Fibroblast of lung (primary cell): ENCODE measurements around the gene MAPK4. TPM values are rescaled to one million over a fixed set of nuclear protein-coding genes. Genes with fewer than 3 reads are reported as not detected.

Experiments used
- DNase-seq, 2 donors: peaks; one replicate each; pipeline versions ENCODE4 v3.0.0 to v3.0.0-alpha.2; 2010; ENCODE audit warnings: low read depth in 2 of 2
- H2AFZ ChIP-seq: 2 replicates; pipeline ENCODE4 v1.5.1; 2012; ENCODE audit warnings: low read length, control low read depth, inconsistent platforms
- H3K27ac ChIP-seq: 2 replicates; pipeline ENCODE4 v1.5.1; 2011; ENCODE audit warnings: low read length, control low read depth; ENCODE audit not compliant: insufficient read depth
- H3K27me3 ChIP-seq: 2 replicates; pipeline ENCODE4 v1.5.1; 2011; ENCODE audit warnings: mild to moderate bottlenecking, low read length; ENCODE audit not compliant: control insufficient read depth, insufficient read depth
- H3K36me3 ChIP-seq: 2 replicates; pipeline ENCODE4 v1.5.1; 2011; ENCODE audit warnings: low read length; ENCODE audit not compliant: control insufficient read depth, insufficient read depth
- H3K4me1 ChIP-seq: 2 replicates; pipeline ENCODE4 v1.5.1; 2011; ENCODE audit warnings: low read length; ENCODE audit not compliant: control insufficient read depth, insufficient read depth; ENCODE audit errors: extremely low read depth
- H3K4me2 ChIP-seq: 2 replicates; pipeline ENCODE4 v1.5.1; 2011; ENCODE audit warnings: low read length, control low read depth; ENCODE audit not compliant: insufficient read depth; ENCODE audit errors: extremely low read depth
- H3K4me3 ChIP-seq, 4 experiments: fragments of 200-600 bp in 1 of 4; sonication (generic) in 1 of 4; replicated peaks in 1 of 4; 2 replicates each; pipeline ENCODE4 v1.5.1; 2011 to 2016; ENCODE audit warnings: low read length in 4 of 4, low read depth in 3 of 4, mild to moderate bottlenecking in 3 of 4, control low read depth in 2 of 4, inconsistent platforms in 1 of 4, mixed read lengths in 1 of 4; ENCODE audit not compliant: insufficient read depth in 1 of 4; ENCODE audit errors: control extremely low read depth in 1 of 4
- H3K79me2 ChIP-seq: 2 replicates; pipeline ENCODE4 v1.5.1; 2012; ENCODE audit warnings: mild to moderate bottlenecking, low read length, inconsistent platforms; ENCODE audit not compliant: control insufficient read depth, insufficient read depth
- H3K9ac ChIP-seq: 2 replicates; pipeline ENCODE4 v1.5.1; 2011; ENCODE audit warnings: mild to moderate bottlenecking, low read length, control low read depth; ENCODE audit not compliant: insufficient read depth
- H3K9me3 ChIP-seq: 2 replicates; pipeline ENCODE4 v1.5.1; 2012; ENCODE audit warnings: low read depth, low read length; ENCODE audit not compliant: control insufficient read depth, insufficient read depth
- H4K20me1 ChIP-seq: 2 replicates; pipeline ENCODE4 v1.5.1; 2011; ENCODE audit warnings: low read length; ENCODE audit not compliant: control insufficient read depth, insufficient read depth; ENCODE audit errors: extremely low read depth
- EZH2 ChIP-seq: IDR thresholded peaks from 2 replicates; pipeline ENCODE4 v1.5.1; 2012; ENCODE audit warnings: low read length, control low read depth, mild to moderate bottlenecking; ENCODE audit errors: missing control alignments
- polyA plus RNA-seq, 2 donors: library from polyadenylated mRNA; depleted of rRNA in 1 of 2; stranded (reverse) in 1 of 2; unstranded in 1 of 2; fragments of >200 nt; gene quantifications; 2 replicates each; pipeline ENCODE4 v1.2.1, GENCODE V29; 2011 to 2012; ENCODE audit warnings: missing spikeins in 1 of 2
- total RNA-seq: library from RNA; depleted of rRNA; stranded (reverse); fragments of >200 nt; gene quantifications from 2 replicates; pipeline ENCODE4 v1.2.1, GENCODE V29; 2014
- TF ChIP-seq, protein P1 (sequence below), 2 donors: IDR thresholded peaks in 1 of 2; conservative IDR thresholded peaks in 1 of 2; 1 replicate in 1 of 2; 2 replicates in 1 of 2; pipeline ENCODE4 v1.5.1; 2011 to 2012; ENCODE audit warnings: low read length in 2 of 2, control low read depth in 1 of 2, inconsistent platforms in 1 of 2, low read depth in 1 of 2, mild to moderate bottlenecking in 1 of 2

Gene MAPK4
- total and polyA plus RNA-seq, 2 donors (not counting 1 experiment from before 2014, with no cell fraction given), result not detected

DNA sequence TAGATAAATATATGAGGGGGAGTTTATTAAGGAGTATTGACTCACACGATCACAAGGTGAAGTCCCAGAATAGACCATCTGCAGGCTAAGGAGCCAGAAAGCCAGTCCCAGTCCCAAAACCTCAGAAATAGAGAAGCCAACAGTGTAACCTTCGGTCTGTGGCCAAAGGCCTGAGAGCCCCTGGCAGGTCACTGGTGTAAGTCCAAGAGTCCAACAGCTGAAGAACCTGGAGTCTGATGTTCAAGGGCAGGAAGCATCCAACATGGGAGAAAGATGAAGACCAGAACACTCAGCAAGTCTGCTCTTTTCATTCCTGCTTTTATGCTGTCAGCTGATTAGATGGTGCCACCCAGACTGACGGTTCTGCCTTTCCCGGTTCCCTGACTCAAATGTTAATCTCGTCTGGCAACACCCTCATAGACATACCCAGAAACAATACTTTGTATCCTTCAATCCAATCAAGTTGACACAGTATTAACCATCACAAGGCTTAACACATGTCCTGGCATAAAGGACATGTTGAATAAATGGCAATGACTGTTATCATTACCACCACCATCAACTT, 56.7 kb downstream of the MAPK4 start:
- no peaks in the 10 kb centered on the region for H3K27me3 ChIP-seq
- TF ChIP-seq, protein P1, sequence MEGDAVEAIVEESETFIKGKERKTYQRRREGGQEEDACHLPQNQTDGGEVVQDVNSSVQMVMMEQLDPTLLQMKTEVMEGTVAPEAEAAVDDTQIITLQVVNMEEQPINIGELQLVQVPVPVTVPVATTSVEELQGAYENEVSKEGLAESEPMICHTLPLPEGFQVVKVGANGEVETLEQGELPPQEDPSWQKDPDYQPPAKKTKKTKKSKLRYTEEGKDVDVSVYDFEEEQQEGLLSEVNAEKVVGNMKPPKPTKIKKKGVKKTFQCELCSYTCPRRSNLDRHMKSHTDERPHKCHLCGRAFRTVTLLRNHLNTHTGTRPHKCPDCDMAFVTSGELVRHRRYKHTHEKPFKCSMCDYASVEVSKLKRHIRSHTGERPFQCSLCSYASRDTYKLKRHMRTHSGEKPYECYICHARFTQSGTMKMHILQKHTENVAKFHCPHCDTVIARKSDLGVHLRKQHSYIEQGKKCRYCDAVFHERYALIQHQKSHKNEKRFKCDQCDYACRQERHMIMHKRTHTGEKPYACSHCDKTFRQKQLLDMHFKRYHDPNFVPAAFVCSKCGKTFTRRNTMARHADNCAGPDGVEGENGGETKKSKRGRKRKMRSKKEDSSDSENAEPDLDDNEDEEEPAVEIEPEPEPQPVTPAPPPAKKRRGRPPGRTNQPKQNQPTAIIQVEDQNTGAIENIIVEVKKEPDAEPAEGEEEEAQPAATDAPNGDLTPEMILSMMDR (conservative IDR thresholded peaks at IDR 0.05 in 1 of 2, IDR thresholded peaks at IDR 0.05 in 1 of 2; ENCODE audit: low read depth in 1 of 2, low read length in 2 of 2), result no peak
- TF ChIP-seq EZH2, result no peak

DNA sequence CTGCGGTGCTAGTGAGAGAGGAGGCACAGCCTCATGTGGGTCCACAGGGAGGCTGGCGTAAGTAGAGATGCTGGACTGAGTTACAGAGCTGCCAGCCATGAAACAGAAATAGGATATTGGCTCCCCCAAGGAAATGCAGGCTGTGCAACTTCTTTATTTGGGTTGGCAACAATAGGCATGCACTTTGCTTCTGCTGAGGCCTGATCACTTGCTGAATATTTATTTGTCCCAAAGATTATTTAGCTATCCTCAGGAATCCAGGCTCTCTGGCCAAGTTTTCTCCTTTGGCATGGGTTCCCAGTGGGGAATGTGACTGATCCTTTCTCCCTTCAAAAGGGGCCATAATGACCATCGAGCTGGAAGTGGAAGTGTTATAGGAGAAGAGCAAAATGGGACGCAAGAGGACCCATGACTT, 60.0 kb downstream of the MAPK4 start:
- H3K27ac ChIP-seq, result no peak overlapping the region
- no peak overlapping the region for H3K4me3 ChIP-seq
- no peaks in the 10 kb centered on the region for H3K4me1 ChIP-seq
- H2AFZ ChIP-seq, result no peak overlapping the region
- H3K4me2 ChIP-seq, result no peak overlapping the region
- no peaks in the 10 kb centered on the region for H3K79me2 ChIP-seq
- H3K36me3 ChIP-seq, result no peaks in the 10 kb centered on the region
- H4K20me1 ChIP-seq, result no peaks in the 10 kb centered on the region
- TF ChIP-seq, protein P1 (conservative IDR thresholded peaks at IDR 0.05 in 1 of 2, IDR thresholded peaks at IDR 0.05 in 1 of 2; ENCODE audit: low read depth in 1 of 2, low read length in 2 of 2), result no peak
- no peak for TF ChIP-seq EZH2
- H3K27me3 ChIP-seq, result no peaks in the 10 kb centered on the region
- DNase-seq, result no peak
- no peaks in the 10 kb centered on the region for H3K9me3 ChIP-seq
- H3K9ac ChIP-seq, result no peak overlapping the region

More for the DNA sequence above, 56.7 kb downstream of the MAPK4 start:
- no peaks in the 10 kb centered on the region for H3K36me3 ChIP-seq
- no peaks in the 10 kb centered on the region for H4K20me1 ChIP-seq
- no peak overlapping the region for H3K9ac ChIP-seq
- H2AFZ ChIP-seq, result no peak overlapping the region
- H3K79me2 ChIP-seq, result no peaks in the 10 kb centered on the region
- no peak overlapping the region for H3K4me2 ChIP-seq
- DNase-seq, result no peak
- no peaks in the 10 kb centered on the region for H3K9me3 ChIP-seq
- no peaks in the 10 kb centered on the region for H3K4me1 ChIP-seq
- H3K27ac ChIP-seq, result no peak overlapping the region
- no peak overlapping the region for H3K4me3 ChIP-seq

DNA sequence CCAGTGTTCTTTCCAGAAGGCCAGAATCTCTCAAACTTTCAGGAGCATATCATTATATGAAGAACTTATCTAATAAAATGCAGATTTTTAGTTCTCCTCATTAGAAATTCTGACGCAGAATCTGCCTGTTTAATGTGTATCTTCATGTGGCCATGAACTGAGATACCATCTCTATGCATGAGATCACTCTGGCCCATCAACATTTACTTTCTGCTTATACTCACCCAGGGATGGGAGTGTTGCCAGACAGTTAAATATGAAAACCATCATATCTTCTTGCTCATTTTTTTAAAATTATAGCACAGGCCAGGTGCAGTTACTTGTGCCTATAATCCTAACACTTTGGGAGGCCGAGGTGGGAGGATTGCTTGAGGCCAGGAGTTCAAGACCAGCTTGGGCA, 60.4 kb downstream of the MAPK4 start:
- H3K4me3 ChIP-seq, result no peak overlapping the region
- H3K4me2 ChIP-seq, result no peak overlapping the region
- no peaks in the 10 kb centered on the region for H3K27me3 ChIP-seq
- H3K9me3 ChIP-seq, result no peaks in the 10 kb centered on the region
- H3K79me2 ChIP-seq, result no peaks in the 10 kb centered on the region
- no peaks in the 10 kb centered on the region for H3K4me1 ChIP-seq
- no peaks in the 10 kb centered on the region for H3K36me3 ChIP-seq
- no peaks in the 10 kb centered on the region for H4K20me1 ChIP-seq
- H3K27ac ChIP-seq, result no peak overlapping the region
- DNase-seq, result no peak
- H2AFZ ChIP-seq, result no peak overlapping the region
- no peak for TF ChIP-seq EZH2
- TF ChIP-seq, protein P1 (conservative IDR thresholded peaks at IDR 0.05 in 1 of 2, IDR thresholded peaks at IDR 0.05 in 1 of 2; ENCODE audit: low read depth in 1 of 2, low read length in 2 of 2), result no peak
- H3K9ac ChIP-seq, result no peak overlapping the region
